Measurements from ENCODE around the gene SYMPK.
A peak's percentile ranks its signal among the peaks of the same experiment; 100 is the strongest.

SYMPK gene

DNA sequence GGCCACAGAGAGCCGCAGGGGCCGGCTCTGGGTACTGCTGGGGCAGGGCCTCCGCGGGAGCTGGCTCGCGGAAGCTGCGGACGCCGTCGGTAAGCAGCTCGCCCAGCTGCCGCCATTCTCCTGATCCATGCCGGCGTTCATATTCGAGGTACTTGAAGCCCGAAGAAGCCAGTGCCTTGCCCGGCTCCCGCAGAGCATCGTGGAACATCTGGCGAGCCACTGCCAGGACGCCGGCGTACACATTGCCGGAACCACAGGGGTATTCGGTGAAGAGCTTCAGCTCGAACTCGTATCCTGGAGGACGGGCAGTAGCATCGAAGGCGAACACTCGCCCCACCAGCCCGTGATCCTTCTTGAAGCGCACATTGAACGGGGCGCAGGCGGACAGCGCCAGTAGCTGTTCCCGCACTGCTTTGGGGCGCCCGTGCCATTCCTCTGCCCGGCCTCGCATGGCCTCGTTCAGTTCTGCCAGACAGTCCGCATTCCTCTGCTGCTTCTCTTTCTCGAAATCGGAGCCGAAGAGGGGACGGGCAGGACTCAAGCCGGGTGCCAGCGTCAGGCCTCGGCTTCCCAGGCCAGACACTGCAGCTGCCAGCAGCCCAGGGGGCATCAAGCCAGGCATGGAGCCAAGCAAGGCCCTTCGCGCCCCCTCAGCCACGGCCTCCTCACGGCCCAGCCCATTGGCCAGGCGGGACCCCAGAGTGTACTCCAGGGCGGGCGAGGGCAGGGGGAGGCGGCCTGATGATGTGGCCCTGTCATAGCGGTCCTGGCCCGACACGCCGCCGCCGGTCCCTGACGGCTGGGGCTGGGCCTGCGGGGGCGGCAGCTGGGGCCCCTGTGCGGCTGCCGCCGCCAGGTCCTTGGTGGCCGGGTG is 22.0 kb upstream of the SYMPK start:
- in situ Hi-C loops (cut with MboI; ENCODE audit: low sequenced_read_pairs, unreplicated experiment), result no loop called here
- TF ChIP-seq, protein P1, sequence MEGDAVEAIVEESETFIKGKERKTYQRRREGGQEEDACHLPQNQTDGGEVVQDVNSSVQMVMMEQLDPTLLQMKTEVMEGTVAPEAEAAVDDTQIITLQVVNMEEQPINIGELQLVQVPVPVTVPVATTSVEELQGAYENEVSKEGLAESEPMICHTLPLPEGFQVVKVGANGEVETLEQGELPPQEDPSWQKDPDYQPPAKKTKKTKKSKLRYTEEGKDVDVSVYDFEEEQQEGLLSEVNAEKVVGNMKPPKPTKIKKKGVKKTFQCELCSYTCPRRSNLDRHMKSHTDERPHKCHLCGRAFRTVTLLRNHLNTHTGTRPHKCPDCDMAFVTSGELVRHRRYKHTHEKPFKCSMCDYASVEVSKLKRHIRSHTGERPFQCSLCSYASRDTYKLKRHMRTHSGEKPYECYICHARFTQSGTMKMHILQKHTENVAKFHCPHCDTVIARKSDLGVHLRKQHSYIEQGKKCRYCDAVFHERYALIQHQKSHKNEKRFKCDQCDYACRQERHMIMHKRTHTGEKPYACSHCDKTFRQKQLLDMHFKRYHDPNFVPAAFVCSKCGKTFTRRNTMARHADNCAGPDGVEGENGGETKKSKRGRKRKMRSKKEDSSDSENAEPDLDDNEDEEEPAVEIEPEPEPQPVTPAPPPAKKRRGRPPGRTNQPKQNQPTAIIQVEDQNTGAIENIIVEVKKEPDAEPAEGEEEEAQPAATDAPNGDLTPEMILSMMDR (IDR thresholded peaks at IDR 0.05; ENCODE audit: borderline replicate concordance, control extremely low read depth, extremely low read depth, insufficient read depth, missing control alignments), result no peak
- DNase-seq (ENCODE audit: low spot score), result peak; percentile 65

GRCh38 chr19:45883881-45884681 is 21.1 kb upstream of the SYMPK start:
- in situ Hi-C loops (cut with MboI; ENCODE audit: low sequenced_read_pairs, unreplicated experiment), result no loop called here
- TF ChIP-seq, protein P1 (IDR thresholded peaks at IDR 0.05; ENCODE audit: borderline replicate concordance, control extremely low read depth, extremely low read depth, insufficient read depth, missing control alignments), result no peak
- no peak for DNase-seq (ENCODE audit: low spot score)

DNA sequence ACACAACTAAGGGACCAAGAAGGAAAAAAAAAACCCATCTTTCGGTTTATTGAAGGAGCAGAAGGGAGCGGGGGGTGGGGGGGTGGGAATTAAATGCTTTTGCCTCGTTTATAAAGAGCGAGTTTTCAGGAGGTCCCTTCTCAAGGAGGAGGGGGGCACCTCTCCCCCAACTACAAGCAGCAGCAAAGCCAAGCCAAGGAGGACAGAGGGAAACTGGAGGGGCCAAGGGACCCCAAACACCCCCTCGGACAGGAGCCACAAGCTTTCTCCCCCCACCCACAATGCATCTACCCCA is 20.6 kb upstream of the SYMPK start:
- in situ Hi-C loops (cut with MboI; ENCODE audit: low sequenced_read_pairs, unreplicated experiment), result no loop called here
- TF ChIP-seq, protein P1 (IDR thresholded peaks at IDR 0.05; ENCODE audit: borderline replicate concordance, control extremely low read depth, extremely low read depth, insufficient read depth, missing control alignments), result no peak
- DNase-seq (ENCODE audit: low spot score), result no peak

DNA sequence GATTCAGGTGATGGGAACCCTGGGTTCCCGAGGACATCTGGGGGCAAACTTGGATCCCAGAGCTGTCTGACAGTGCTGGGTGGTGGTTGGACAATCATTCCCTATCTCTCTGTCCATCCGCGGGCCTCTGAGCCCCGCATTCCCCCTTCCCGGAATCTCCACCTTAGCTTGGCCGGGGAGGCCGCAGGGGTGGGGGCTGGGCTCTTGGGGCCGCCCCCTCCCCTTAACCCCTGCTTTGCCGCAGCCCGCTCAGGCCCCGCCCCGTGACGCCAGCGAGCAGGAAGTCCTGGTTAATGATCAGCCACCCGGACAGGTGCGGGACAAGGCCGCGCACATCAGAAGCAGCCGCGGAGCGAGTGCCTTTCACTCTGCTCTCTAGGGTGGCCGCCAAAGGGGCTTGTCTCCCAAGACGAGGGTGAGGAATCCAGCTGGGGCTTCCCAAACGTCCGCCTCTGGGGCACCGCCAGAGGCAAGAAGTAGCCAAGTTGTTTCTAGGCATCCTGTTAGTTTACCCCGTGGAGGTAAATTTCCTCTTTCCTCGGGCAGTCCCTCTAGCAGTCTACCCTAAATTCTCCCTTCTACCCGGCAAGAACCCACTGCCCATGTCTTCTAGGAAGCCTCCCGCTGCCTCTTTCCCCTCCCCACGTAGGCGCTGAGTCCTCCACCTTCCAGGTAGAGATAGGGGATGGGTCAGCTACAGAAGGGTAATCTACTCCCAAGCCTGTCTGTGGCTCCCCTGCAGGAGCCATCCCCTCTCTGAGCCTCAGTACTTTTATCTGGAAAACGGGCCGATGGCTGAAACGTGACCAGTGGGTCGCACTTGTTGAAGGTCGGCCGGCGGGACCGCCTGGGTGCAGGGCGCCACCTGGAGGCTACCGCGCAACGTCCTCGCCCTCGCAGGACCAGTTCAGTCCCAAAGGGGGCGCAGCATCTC is 20.0 kb upstream of the SYMPK start:
- DNase-seq (ENCODE audit: low spot score), result peak; percentile 90
- TF ChIP-seq, protein P1 (IDR thresholded peaks at IDR 0.05; ENCODE audit: borderline replicate concordance, control extremely low read depth, extremely low read depth, insufficient read depth, missing control alignments), result peak; percentile 100
- in situ Hi-C loops (cut with MboI; ENCODE audit: low sequenced_read_pairs, unreplicated experiment), result no loop called here

DNA sequence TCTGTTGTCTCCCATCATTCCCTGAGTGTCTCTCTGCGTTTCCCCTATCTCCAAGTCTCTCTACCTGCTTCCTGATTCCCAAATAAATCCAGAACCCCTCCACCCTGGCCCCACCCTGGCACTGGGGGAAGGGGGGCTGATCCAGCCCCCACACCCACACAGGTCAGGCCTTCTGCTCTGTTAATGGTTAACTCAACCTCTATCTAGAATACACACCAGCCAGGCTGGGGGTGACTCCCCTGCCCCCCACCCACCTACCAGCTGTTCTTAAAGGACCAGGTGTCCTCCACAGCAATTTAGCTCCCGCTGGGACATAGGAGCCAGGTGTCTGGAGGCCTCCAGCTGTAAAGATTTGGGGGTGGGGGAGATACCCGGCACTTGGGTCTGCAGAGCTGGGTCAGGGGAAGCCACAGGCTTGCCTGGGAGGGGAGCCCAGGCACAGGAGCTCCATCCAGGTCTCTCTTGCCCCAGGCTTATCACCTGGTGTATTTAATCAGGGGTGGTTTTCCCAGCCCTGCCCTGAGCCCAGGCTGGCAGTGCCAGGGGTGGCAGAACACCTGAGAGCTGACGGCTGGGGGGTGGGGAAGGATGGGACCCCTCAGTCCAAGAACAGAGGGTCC is 19.1 kb upstream of the SYMPK start:
- DNase-seq (ENCODE audit: low spot score), result no peak
- TF ChIP-seq, protein P1 (IDR thresholded peaks at IDR 0.05; ENCODE audit: borderline replicate concordance, control extremely low read depth, extremely low read depth, insufficient read depth, missing control alignments), result no peak
- in situ Hi-C loops (cut with MboI; ENCODE audit: low sequenced_read_pairs, unreplicated experiment), result no loop called here
